Subcutaneous abdominal adipose tissue (tissue), 5 donors: ENCODE results near the gene PACRG.

Experiments used
- H3K27ac ChIP-seq: one replicate; pipeline ENCODE4 v1.7.0; 2013; ENCODE audit warnings: low read depth, mild to moderate bottlenecking, inconsistent platforms, low read length, moderate library complexity
- H3K27me3 ChIP-seq, 5 donors: one replicate each; pipeline ENCODE4 v1.7.0; 2013; ENCODE audit warnings: low read length in 5 of 5, inconsistent platforms in 1 of 5; ENCODE audit not compliant: control insufficient read depth in 5 of 5, insufficient read depth in 4 of 5
- H3K36me3 ChIP-seq, 5 donors: one replicate each; pipeline ENCODE4 v1.7.0; 2013; ENCODE audit warnings: low read length in 5 of 5; ENCODE audit not compliant: control insufficient read depth in 5 of 5, insufficient read depth in 5 of 5
- H3K4me1 ChIP-seq, 5 donors: one replicate each; pipeline ENCODE4 v1.7.0; 2013; ENCODE audit warnings: low read length in 5 of 5, mild to moderate bottlenecking in 3 of 5, moderate library complexity in 1 of 5; ENCODE audit not compliant: control insufficient read depth in 5 of 5, insufficient read depth in 5 of 5
- H3K4me3 ChIP-seq, 5 donors: one replicate each; pipeline ENCODE4 v1.7.0; 2013; ENCODE audit warnings: low read length in 5 of 5, low read depth in 1 of 5
- H3K9ac ChIP-seq, 5 donors: one replicate each; pipeline ENCODE4 v1.7.0; 2013; ENCODE audit warnings: low read length in 5 of 5, mild to moderate bottlenecking in 4 of 5, moderate library complexity in 3 of 5
- H3K9me3 ChIP-seq, 5 donors: one replicate each; pipeline ENCODE4 v1.7.0; 2013; ENCODE audit warnings: low read length in 5 of 5; ENCODE audit not compliant: control insufficient read depth in 5 of 5
- donor health status: healthy.
- donor health status: healthy.
- donor health status: healthy.
- donor health status: healthy.
- donor health status: healthy.

PACRG gene

GRCh38 chr6:163175301-163175700 is 447.5 kb downstream of the PACRG start:
- no peaks in the 10 kb centered on the region for H3K27me3 ChIP-seq
- no peaks in the 10 kb centered on the region for H3K4me1 ChIP-seq
- no peak overlapping the region for H3K9ac ChIP-seq
- H3K36me3 ChIP-seq, result no peaks in the 10 kb centered on the region
- H3K9me3 ChIP-seq, result no peaks in the 10 kb centered on the region
- no peak overlapping the region for H3K27ac ChIP-seq
- H3K4me3 ChIP-seq, result no peak overlapping the region

DNA sequence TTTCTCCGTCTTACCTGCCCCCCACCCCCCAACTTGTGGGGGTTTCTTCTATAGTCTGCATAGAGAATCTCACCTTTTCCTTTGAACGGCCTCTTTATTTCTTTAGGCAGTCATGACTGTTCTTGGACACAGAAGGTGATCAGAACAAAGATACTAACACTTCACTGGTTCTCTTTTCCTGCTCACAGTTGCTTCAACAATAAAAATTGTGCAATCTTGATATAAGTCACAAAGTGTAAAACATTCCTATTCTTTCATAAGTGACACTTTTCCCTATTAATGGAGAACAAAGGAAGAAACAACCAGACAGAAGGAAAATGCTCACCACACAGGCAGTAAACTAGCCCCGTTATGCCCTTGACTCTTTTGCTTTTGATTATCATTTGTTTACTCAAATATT is 448.3 kb downstream of the PACRG start:
- no peak overlapping the region for H3K4me3 ChIP-seq
- no peaks in the 10 kb centered on the region for H3K27me3 ChIP-seq
- peaks cover 3 to 5% (median 4%) of the 10 kb centered on the region in 5 donors for H3K4me1 ChIP-seq
- no peak overlapping the region for H3K27ac ChIP-seq
- no peaks in the 10 kb centered on the region for H3K36me3 ChIP-seq
- no peak overlapping the region for H3K9ac ChIP-seq
- no peaks in the 10 kb centered on the region for H3K9me3 ChIP-seq

DNA sequence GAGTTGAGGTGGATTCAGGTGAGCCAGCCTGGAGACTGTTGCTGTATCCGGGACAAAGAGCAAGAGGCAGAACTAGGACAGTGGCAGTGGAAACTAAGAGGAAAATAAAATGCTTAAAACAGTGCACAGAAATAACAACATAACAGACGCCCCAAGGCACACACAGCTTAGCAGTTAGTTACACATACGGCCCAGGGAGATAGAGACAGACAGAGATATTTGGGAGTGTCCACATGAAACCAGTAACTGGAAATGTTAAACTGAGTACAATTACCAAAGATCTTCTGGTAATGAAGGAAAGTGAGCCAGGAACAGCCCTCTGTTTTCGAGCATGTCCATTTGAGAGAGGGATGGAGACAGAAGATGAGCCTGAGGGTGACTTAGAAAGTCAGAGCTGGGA is 449.2 kb downstream of the PACRG start:
- Histone ChIP-seq H3K9me3 (no peaks in the 10 kb centered on the region), H3K4me3 (no peak overlapping the region), H3K4me1 (peaks cover 4 to 14% (median 13%) of the 10 kb centered on the region in 5 donors), H3K36me3 (no peaks in the 10 kb centered on the region), H3K27me3 (no peaks in the 10 kb centered on the region), H3K9ac (no peak overlapping the region), H3K27ac (no peak overlapping the region)

DNA sequence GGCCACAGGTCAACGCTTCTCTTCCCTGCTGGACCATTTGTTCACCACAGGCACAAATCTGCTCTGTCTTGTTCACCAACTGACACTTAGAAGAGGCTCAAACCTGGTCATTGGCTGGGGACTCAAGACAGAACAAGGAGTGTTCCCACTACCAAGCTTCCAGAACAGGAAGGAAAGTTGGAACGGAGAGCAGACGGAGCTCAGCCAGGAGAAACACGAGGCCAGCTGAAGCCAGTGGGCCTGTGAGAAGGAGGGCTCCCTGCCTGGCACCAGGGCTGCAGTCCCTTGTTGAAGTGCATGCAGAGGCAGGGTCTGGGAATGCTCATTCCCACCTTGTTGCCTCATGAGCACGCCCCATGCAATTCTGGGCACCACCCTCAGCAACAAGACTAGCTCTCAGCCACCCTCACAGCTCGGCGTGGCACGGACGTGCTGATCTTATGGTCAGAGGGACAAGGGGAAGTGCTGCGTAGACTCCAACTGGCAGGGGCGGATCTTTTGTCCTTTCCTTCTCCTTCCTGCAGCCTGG is 450.2 kb downstream of the PACRG start:
- H3K9me3 ChIP-seq, result no peaks in the 10 kb centered on the region
- no peaks in the 10 kb centered on the region for H3K27me3 ChIP-seq
- H3K27ac ChIP-seq, result no peak overlapping the region
- no peaks in the 10 kb centered on the region for H3K36me3 ChIP-seq
- no peak overlapping the region for H3K4me3 ChIP-seq
- peaks cover 4 to 16% (median 13%) of the 10 kb centered on the region in 5 donors for H3K4me1 ChIP-seq
- H3K9ac ChIP-seq, result no peak overlapping the region

GRCh38 chr6:163179061-163179460 is 451.3 kb downstream of the PACRG start:
- Histone ChIP-seq H3K4me1 (peaks cover 4 to 21% (median 13%) of the 10 kb centered on the region in 5 donors), H3K27me3 (no peaks in the 10 kb centered on the region), H3K4me3 (no peak overlapping the region), H3K27ac (no peak overlapping the region), H3K9me3 (no peaks in the 10 kb centered on the region), H3K36me3 (no peaks in the 10 kb centered on the region), H3K9ac (no peak overlapping the region)

DNA sequence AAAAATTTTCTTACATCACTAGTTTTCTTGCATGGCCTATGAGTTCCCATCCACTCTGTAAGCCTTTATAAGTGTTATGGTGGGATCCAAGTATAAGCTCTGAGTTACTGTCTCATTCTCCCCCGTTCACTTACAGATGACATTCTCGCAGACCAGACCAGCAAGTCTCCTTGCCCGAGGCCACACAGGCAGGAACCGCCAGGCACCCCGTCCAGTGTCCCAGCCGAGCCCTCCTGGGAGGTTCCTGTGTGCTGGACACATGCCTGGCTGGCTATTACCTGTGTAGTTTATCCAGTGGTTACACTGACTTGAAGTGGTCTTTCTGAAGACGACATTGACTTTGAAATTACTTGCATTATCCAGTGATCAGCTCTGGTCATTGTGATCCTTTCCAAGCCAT is 451.9 kb downstream of the PACRG start:
- peaks cover 4 to 22% (median 13%) of the 10 kb centered on the region in 5 donors for H3K4me1 ChIP-seq
- no peaks in the 10 kb centered on the region for H3K36me3 ChIP-seq
- no peak overlapping the region for H3K27ac ChIP-seq
- no peak overlapping the region for H3K4me3 ChIP-seq
- H3K9ac ChIP-seq, result no peak overlapping the region
- no peaks in the 10 kb centered on the region for H3K9me3 ChIP-seq
- no peaks in the 10 kb centered on the region for H3K27me3 ChIP-seq

DNA sequence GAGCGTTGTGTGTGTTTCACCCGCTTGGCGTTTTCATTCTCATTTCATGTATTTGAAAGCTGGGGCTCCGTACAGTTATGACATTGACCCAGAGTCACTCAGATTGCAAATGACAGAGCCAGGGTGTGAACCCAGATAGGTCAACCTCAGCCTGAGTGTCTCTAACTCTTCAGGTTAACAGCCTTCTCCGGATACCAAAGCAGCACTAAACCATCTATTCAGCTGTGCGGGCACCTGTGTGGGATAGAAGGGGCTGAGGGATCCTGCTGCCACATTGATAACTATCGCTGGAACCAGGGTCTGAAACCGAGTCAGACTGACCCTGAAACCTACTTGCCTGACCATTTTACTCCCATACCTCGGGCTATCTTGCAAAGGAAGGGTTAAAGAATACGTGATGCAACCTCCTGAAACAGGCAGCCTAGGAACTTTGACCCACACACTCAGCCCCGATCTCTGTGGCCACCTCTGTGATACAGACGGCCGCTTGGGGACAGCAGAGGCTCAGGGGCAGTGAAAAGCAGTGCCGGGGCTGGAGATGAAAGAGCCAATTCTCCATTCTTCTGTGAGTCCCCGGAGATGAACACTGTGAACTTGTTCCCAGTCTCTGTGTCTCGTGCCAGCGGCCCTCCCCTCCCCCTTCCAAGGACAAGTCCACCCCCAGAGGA is 453.2 kb downstream of the PACRG start:
- Histone ChIP-seq H3K9ac (peak overlapping the region in 2 of 5 donors; percentile 44 to 54), H3K36me3 (no peaks in the 10 kb centered on the region), H3K4me3 (peak overlapping the region; percentile 9 to 48 (median 16)), H3K4me1 (peaks cover 4 to 22% (median 13%) of the 10 kb centered on the region in 5 donors), H3K27me3 (no peaks in the 10 kb centered on the region), H3K27ac (no peak overlapping the region), H3K9me3 (no peaks in the 10 kb centered on the region)

GRCh38 chr6:163181666-163182180 is 453.9 kb downstream of the PACRG start:
- H3K4me1 ChIP-seq, result peaks cover 4 to 22% (median 13%) of the 10 kb centered on the region in 5 donors
- H3K36me3 ChIP-seq, result no peaks in the 10 kb centered on the region
- no peaks in the 10 kb centered on the region for H3K27me3 ChIP-seq
- no peak overlapping the region for H3K27ac ChIP-seq
- peak overlapping the region; percentile 9 to 31 (median 12) for H3K4me3 ChIP-seq
- no peaks in the 10 kb centered on the region for H3K9me3 ChIP-seq
- H3K9ac ChIP-seq, result peak overlapping the region in 1 of 5 donors; percentile 29

DNA sequence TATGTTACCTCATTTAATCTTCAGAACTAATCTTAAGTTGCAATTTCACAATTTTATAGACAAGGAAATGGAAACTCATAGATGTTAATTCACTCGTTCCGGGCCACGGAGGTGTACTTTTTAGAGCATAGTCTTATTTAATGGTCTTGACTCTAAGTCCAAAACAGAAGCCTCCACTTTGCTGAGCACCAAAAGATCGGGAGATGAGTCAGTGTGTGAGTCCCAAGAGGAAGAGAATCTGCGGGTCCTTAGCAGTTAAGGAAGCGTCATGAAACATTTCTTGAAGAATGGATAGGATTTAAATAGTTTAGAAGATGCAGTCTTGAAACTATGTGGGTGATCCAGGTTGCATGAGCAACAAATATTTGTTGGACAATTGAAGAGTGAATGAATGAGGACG is 454.9 kb downstream of the PACRG start:
- Histone ChIP-seq H3K27ac (no peak overlapping the region), H3K9me3 (no peaks in the 10 kb centered on the region), H3K4me1 (peaks cover 4 to 22% (median 13%) of the 10 kb centered on the region in 5 donors), H3K27me3 (no peaks in the 10 kb centered on the region), H3K9ac (no peak overlapping the region), H3K36me3 (no peaks in the 10 kb centered on the region), H3K4me3 (no peak overlapping the region)

GRCh38 chr6:163183806-163184205 is 456.0 kb downstream of the PACRG start:
- peaks cover 4 to 22% (median 13%) of the 10 kb centered on the region in 5 donors for H3K4me1 ChIP-seq
- H3K9ac ChIP-seq, result no peak overlapping the region
- H3K27me3 ChIP-seq, result no peaks in the 10 kb centered on the region
- no peaks in the 10 kb centered on the region for H3K9me3 ChIP-seq
- H3K27ac ChIP-seq, result no peak overlapping the region
- H3K36me3 ChIP-seq, result no peaks in the 10 kb centered on the region
- H3K4me3 ChIP-seq, result no peak overlapping the region
